Stromal cell of bone marrow (primary cell): Measurements from ENCODE around the gene FGF1.
A peak's percentile ranks its signal among the peaks of the same experiment; 100 is the strongest.

Experiments used
- DNase-seq: peaks from one replicate; pipeline ENCODE4 v3.0.0-alpha.2; 2012; ENCODE audit warnings: low read depth

FGF1 gene

GRCh38 chr5:142685418-142686209, at the start of gene FGF1:
Gene FGF1, minus strand, starts transcription at chr5:142686090. Its CDS starts 71,963 bp downstream, at chr5:142614127.
- peak; percentile 49 for DNase-seq

- no peak for DNase-seq
Measured at GRCh38 chr5:142727735-142728047, 41.8 kb upstream of the FGF1 start.

GRCh38 chr5:142726188-142726731, 40.4 kb upstream of the FGF1 start:
- DNase-seq: peak; percentile 91

GRCh38 chr5:142725231-142726187, 39.6 kb upstream of the FGF1 start:
- no peak for DNase-seq

DNA sequence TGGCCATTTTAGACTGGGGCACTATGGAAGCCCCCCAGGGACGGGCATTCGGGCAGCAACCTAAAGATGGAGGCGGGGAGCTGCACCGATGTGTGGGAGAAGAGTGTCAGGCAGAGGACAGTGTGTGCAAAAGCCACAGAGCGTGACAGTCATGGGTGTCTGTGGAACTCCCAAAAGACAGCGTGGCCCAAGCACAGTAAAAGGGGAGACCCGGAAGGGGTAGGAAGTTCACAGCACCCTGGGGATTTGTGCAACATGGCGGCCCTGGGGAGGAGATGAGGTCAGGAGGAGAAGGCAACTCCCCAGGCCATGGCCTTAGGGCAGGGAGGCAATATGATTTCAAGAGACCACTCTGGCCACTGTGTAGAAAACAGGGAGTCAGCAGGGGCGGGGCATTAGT, 38.9 kb upstream of the FGF1 start:
- DNase-seq: no peak

DNA sequence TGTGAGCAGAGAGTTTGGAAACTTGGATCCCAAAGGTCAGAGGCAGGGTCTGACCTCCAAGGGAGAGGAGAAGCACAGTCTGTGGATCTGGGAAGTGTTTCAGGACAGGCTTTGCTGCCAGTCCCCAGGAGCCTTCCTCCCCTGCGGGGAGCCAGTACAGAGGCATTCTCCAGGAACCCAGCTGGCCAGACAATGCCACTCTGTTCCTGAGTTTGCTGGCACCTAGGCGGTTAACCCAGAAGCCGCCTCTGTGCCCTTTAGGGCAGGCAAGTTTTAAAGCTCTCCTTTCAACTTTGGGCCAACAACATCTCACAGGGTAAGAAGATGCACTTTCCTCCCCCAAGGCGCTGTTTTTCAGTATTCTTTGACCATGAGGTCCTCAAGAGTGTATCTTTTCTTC, 37.0 kb upstream of the FGF1 start:
- DNase-seq: no peak

DNA sequence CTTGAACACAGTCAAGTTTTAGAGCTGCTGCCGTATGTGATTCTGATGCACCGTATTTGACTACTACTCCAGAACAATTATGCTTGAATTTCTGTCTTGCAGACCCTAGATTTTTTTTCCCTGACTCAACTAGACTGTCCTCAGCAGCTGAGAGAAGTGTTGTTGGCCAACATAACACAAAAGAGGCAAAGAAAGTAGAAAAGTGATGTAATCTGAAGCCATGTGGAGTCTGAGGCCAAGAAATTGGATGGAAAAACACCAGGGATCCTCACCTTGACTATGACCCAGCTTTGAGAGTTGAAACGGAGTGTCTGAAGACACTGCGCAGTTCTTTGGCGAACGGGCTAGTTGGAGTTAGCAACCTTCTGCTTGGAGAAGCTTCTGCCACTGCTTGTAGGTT, 36.3 kb upstream of the FGF1 start:
- DNase-seq: no peak

DNA sequence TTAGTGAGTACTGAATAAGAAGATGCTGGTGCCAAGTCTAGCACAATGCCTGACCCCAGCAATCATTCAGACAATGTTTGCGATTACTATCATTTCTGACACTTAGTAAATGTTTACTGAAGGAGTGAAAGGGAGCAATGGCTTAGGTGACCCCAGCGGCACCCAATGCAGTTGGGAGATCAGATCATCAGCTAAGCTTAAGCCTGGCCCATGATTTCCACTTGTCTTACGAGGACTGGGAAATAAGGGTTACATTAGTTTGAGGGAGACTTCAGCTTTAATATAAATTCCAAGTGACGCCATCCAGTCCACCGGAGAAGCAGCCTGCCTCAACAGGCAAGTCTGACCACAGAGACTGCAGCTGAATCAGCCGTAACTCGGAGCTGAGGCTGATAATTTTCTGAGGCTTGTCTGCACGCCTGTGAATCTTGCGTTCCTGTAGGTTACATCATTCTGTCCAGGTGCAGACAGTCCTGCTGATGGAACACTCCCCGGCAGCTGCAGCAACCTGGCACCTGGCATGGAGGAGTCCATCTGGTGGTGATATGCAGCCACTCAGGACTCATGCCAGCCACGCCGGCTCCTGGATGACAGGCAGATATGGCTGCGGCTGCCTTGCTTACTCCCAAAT, 34.9 kb upstream of the FGF1 start:
- DNase-seq: no peak

GRCh38 chr5:142719836-142720370, 34.0 kb upstream of the FGF1 start:
- DNase-seq: no peak

GRCh38 chr5:142717582-142718215, 31.8 kb upstream of the FGF1 start:
- DNase-seq: peak; percentile 45

GRCh38 chr5:142716963-142717362, 31.1 kb upstream of the FGF1 start:
- no peak for DNase-seq

DNA sequence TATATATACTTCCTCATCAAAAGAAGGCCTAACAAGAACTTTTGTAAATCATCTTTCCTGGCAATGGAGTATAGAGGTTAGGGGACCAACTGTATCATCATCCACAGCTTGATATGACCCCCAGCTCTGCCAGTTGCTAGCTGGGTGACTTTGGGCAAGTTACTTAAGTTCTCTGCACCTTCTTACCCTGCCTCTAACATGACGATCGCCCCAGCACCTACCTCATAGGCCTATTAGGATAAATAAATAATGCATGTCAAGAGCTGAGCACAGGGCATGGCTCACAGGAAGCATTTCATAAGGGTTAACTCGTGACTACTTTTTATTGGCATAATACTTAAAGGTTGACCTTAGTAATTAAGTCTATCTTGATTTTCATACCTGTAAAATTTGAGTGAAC, 29.4 kb upstream of the FGF1 start:
- no peak for DNase-seq

DNA sequence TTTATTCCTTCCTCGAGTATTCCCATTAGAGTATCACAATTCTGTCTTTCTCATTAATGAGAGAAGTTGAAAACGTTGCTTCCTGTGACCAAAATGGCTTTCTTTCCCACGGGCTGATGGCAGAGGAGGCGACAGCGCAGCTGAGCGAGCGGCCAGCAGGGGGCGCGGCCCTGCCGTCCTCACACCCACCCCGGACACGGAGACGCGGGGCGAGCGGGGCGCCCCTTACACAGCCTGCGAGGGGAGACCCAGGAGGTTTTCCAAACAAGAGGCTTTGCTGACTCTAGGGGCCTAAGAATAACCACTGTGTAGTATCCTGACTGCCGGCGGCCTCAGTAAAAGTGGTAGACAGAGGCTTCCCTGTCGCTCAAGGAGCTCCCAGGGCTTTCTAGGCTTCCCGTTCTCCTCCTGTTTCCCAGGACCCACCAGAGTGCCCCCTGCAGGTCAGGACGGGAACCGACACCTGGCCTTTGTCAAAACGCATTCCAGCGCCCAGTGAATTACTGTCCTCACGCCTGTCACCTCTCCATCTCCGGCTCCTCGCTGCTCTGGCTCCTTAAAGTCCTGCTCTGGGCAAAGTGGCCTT, 27.3 kb upstream of the FGF1 start:
- peak; percentile 67 for DNase-seq

- no peak for DNase-seq
Measured at GRCh38 chr5:142703153-142703552, 17.3 kb upstream of the FGF1 start.

DNA sequence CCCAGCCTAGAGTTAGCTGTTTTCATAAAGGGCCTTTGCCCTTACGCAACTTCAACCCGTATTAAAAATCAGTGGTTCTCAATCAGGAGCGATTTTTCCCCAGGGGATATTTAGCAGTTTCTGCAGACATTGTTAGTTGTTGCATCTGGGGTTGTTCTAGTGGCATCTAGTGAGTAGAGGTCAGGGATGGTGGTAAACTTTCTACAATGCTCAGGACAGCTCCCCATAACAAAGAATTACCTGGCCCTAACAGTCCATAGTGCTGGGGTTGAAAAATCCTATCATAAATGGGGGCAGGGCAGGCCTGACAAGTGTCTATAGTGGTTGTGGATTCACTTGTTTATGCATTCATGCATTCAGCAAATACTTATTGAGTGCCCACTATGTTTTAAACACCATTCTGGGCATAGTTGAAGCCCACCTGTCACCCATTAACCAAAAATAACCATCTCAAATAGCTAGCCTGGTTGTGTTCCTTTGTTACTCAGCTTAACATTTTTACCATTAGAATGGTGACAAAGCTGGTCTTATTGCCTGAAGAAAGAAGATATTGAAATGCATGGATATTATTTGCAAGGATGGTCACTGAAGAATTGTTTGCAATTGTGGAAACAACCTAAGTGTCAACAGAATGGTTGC, 15.9 kb upstream of the FGF1 start:
- DNase-seq: no peak

- DNase-seq: no peak
Measured at GRCh38 chr5:142700566-142700965, 14.7 kb upstream of the FGF1 start.

DNA sequence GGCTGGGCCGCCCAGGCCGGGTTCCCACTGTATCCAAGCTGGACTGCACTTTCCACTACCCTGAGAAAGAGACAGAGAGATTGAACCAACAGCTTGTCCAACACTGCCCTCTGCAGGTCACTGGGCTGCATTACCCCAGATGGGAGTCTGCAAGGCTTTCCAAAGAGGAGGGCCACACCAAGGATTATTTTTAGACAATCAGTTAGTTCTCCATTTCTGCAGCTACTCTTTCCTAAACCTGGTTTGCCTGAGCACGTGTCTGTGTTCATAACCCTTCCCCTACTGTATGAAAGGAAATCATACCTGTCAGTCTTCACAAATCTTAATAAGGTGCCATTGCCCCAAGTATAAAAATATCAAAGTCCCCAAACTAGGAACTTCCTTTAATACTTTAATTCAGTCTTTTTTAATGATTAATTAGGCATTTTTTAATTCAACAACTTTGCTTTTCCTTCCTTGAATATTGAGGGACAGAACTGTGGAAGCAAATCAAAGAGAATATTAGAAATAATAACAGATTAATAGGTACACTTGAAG, 13.4 kb upstream of the FGF1 start:
- DNase-seq: peak; percentile 81

GRCh38 chr5:142698447-142699183, 12.7 kb upstream of the FGF1 start:
- no peak for DNase-seq

DNA sequence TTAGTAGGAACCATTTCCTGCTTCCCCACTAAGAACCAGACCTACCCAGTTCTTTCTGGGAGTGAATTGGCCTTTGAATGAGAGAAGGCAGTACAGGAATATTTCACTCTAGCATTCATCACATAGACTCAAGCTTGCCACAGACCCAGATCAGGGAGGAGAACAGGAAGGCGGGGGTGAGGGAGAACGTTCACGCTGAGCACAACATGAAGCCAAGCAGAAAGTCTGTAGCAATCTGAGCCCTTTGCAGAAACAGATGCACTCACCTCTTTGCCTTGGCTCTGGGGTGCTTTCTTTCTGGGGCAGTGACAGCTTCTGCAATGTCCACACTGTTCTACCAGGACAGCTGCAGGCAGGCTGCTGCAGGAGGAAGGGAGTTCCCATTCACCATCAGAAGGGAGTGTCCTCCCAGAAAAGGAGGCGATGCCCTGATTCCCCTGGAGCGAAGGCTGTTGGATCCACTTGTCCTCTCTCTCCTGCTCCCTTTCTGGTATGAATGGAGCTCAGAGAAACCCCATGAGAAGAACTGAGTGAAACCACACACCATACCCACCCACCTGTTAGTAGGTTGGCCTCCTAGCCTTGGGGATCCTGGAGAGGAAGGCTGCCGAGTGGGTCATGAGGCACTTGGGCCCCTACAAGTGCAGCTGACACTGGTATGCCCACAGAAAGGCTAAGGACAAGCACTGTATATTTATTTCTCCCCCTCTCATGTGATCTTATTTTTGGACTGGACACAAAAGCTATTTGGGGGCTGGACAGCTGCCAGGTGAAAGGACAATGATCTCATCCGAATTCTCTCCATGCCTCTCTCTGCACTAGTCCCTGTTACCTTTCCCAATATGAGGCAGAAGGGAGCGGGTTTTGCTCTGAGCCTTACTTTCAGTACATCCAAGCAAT, 11.7 kb upstream of the FGF1 start:
- no peak for DNase-seq
